ENCODE data around the gene CPNE5. TPM values are rescaled to one million over a fixed set of nuclear protein-coding genes. Genes with fewer than 3 reads are reported as not detected.
A peak's percentile ranks its signal among the peaks of the same experiment; 100 is the strongest.

CPNE5 gene
- total and polyA plus RNA-seq, 9 of the 15 experiments (the other 6 are each of a cell fraction or from before 2014, with no cell fraction given), result 0.14 to 1.0 (median 0.46) TPM; not detected in 2

DNA sequence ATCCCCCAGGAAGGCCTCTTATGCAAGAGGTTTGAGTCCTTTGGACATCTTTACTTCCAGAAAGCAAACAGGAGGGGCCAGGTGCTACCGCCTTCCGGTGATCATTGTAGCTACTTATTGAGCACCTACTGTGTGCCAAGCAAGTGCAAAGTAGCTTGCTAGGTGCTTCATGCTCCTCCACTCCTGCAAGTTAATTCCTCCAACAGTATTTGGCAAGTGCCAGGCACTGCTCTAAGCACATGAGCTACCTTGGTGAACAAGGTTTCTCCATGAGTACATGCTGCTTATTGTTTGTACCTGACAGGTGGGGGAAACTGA is 2.3 kb downstream of the CPNE5 start:
- ATAC-seq, result no peak
- no peaks in the 10 kb centered on the region for H3K36me3 ChIP-seq (ENCODE audit: control insufficient read depth, insufficient read depth, low read length)
- H3K9me1 ChIP-seq (ENCODE audit: control insufficient read depth, insufficient read depth, low read length), result no peaks in the 10 kb centered on the region
- no peaks in the 10 kb centered on the region for H4K20me1 ChIP-seq (replicated peaks; ENCODE audit: control insufficient read depth, insufficient read depth, low read length)
- no peak overlapping the region for H3K4me3 ChIP-seq
- H3K27ac ChIP-seq (ENCODE audit: extremely low read depth, low read depth, low read length), result no peak overlapping the region
- H3K9me3 ChIP-seq (replicated peaks; ENCODE audit: control insufficient read depth, insufficient read depth, low read depth, low read length), result no peaks in the 10 kb centered on the region; the same call in 1 of the 2 replicates
- POLR2A ChIA-PET, result interaction anchor here (0.6 to 3.8 kb wide), 3 partner anchors 11 to 67 kb away, joined by 3 to 23 read pairs (median 9); no protein-coding TSS in a partner anchor
- peaks cover 6 to 9% of the 10 kb centered on the region in 2 experiments; a peak in 3 of 5 replicates for H3K27me3 ChIP-seq (ENCODE audit: control insufficient read depth in 2 of 2, insufficient read depth in 2 of 2, low read length in 2 of 2)
- no TSS peak for BruUV-seq (replicated peaks)
- peaks cover 14 to 34% of the 10 kb centered on the region in 2 experiments for H3K4me1 ChIP-seq (replicated peaks in 1 of 2; ENCODE audit: control insufficient read depth in 2 of 2, insufficient read depth in 2 of 2, low read length in 2 of 2)
- no peak for DNase-seq (ENCODE audit: extremely low read depth in 1 of 4, low spot score in 3 of 4)
- TF ChIP-seq ZKSCAN1 (IDR thresholded peaks at IDR 0.05; ENCODE audit: low read depth, low read length), result peak; percentile 76; the same call in 1 of the 2 replicates
- no peak for TF ChIP-seq FOXP1 (CRISPR knock-in tag; IDR thresholded peaks at IDR 0.05)
- intact Hi-C loops (cut with micrococcal nuclease) (no loop called here), in situ Hi-C loops (cut with MboI) (no loop called here)
- no peak overlapping the region for H3K9ac ChIP-seq (ENCODE audit: insufficient read depth in 1 of 2, low read depth in 2 of 2, low read length in 2 of 2)
- H2AFZ ChIP-seq (ENCODE audit: low read depth, low read length), result no peak overlapping the region
- FAIRE-seq, result no peak
- no peaks in the 10 kb centered on the region for H3K79me2 ChIP-seq (ENCODE audit: control insufficient read depth, insufficient read depth, low read length)
- H3K4me2 ChIP-seq (ENCODE audit: insufficient read depth, low read length), result no peak overlapping the region
- CTCF ChIA-PET (ENCODE audit: low intra/inter-chr PET ratio), result no interaction called here
- 72% methylated on average over 2 of the region's 2 CpGs for WGBS (ENCODE audit: insufficient coverage, low coverage, missing lambda C conversion rate)

- no peaks in the 10 kb centered on the region for H4K20me1 ChIP-seq (replicated peaks; ENCODE audit: control insufficient read depth, insufficient read depth, low read length)
- ChIA-PET POLR2A (interaction anchor here (0.6 to 3.8 kb wide), 7 partner anchors 9 to 66 kb away, joined by 3 to 23 read pairs (median 7); no protein-coding TSS in a partner anchor), CTCF (ENCODE audit: low intra/inter-chr PET ratio) (no interaction called here)
- H3K27ac ChIP-seq (ENCODE audit: extremely low read depth, low read depth, low read length), result no peak overlapping the region
- H3K36me3 ChIP-seq (ENCODE audit: control insufficient read depth, insufficient read depth, low read length), result no peaks in the 10 kb centered on the region
- FAIRE-seq, result no peak
- peaks cover 6 to 9% of the 10 kb centered on the region in 2 experiments; a peak in 3 of 5 replicates for H3K27me3 ChIP-seq (ENCODE audit: control insufficient read depth in 2 of 2, insufficient read depth in 2 of 2, low read length in 2 of 2)
- no peak; the same call in 2 of the 3 replicates for ATAC-seq
- WGBS (ENCODE audit: insufficient coverage, low coverage, missing lambda C conversion rate), result 26% methylated on average over 3 of the region's 3 CpGs
- BruUV-seq (replicated peaks), result no TSS peak
- TF ChIP-seq ZNF764 (CRISPR knock-in tag; IDR thresholded peaks at IDR 0.05; ENCODE audit: low read depth) (no peak), CEBPB (tag; IDR thresholded peaks at IDR 0.05) (0 out of 2 replicates have a peak, but pooled peaks have one; percentile 17), ZNF263 (CRISPR knock-in tag; IDR thresholded peaks at IDR 0.05; ENCODE audit: borderline replicate concordance) (peak; percentile 93)
- TF ChIP-seq, protein P1, sequence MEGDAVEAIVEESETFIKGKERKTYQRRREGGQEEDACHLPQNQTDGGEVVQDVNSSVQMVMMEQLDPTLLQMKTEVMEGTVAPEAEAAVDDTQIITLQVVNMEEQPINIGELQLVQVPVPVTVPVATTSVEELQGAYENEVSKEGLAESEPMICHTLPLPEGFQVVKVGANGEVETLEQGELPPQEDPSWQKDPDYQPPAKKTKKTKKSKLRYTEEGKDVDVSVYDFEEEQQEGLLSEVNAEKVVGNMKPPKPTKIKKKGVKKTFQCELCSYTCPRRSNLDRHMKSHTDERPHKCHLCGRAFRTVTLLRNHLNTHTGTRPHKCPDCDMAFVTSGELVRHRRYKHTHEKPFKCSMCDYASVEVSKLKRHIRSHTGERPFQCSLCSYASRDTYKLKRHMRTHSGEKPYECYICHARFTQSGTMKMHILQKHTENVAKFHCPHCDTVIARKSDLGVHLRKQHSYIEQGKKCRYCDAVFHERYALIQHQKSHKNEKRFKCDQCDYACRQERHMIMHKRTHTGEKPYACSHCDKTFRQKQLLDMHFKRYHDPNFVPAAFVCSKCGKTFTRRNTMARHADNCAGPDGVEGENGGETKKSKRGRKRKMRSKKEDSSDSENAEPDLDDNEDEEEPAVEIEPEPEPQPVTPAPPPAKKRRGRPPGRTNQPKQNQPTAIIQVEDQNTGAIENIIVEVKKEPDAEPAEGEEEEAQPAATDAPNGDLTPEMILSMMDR (IDR thresholded peaks at IDR 0.05 in 2 of 3, conservative IDR thresholded peaks at IDR 0.05 in 1 of 3; ENCODE audit: insufficient read depth in 2 of 3, low read depth in 1 of 3, low read length in 3 of 3), result 0 out of 6 replicates have a peak, but pooled peaks of 1 of the 3 experiments have one; percentile 3
- H3K4me2 ChIP-seq (ENCODE audit: insufficient read depth, low read length), result no peak overlapping the region
- DNase-seq (ENCODE audit: extremely low read depth in 1 of 4, low spot score in 3 of 4), result no peak
- H3K4me3 ChIP-seq, result no peak overlapping the region
- H3K9me1 ChIP-seq (ENCODE audit: control insufficient read depth, insufficient read depth, low read length), result no peaks in the 10 kb centered on the region
- no peaks in the 10 kb centered on the region for H3K79me2 ChIP-seq (ENCODE audit: control insufficient read depth, insufficient read depth, low read length)
- no peaks in the 10 kb centered on the region; the same call in 1 of the 2 replicates for H3K9me3 ChIP-seq (replicated peaks; ENCODE audit: control insufficient read depth, insufficient read depth, low read depth, low read length)
- H2AFZ ChIP-seq (ENCODE audit: low read depth, low read length), result no peak overlapping the region
- in situ Hi-C loops (cut with MboI), result no loop called here
- no peak overlapping the region for H3K9ac ChIP-seq (ENCODE audit: insufficient read depth in 1 of 2, low read depth in 2 of 2, low read length in 2 of 2)
- intact Hi-C loops (cut with micrococcal nuclease), result no loop called here
- peaks cover 14 to 34% of the 10 kb centered on the region in 2 experiments for H3K4me1 ChIP-seq (replicated peaks in 1 of 2; ENCODE audit: control insufficient read depth in 2 of 2, insufficient read depth in 2 of 2, low read length in 2 of 2)
These were observed 2.9 kb downstream of the CPNE5 start for GRCh38 chr6:36836111-36837021.
